Loucy (cell line): Measurements from ENCODE around the gene NAT10.

Experiments
- CTCF ChIP-seq: fragments of 200-600 bp; sonication (generic); conservative IDR thresholded peaks from 2 replicates; pipeline ENCODE4 v1.5.1; 2014; ENCODE audit warnings: mild to moderate bottlenecking, antibody characterized with exemption, low read length
- EZH2phosphoT487 ChIP-seq: fragments of 200-600 bp; IDR thresholded peaks from 2 replicates; pipeline ENCODE4 v1.6.1; 2018; ENCODE audit warnings: antibody characterized with exemption, mild to moderate bottlenecking, moderate library complexity, borderline replicate concordance

GRCh38 chr11:34056672-34057071 lies 48.8 kb upstream of the NAT10 start:
- TF ChIP-seq CTCF (no peak), EZH2phosphoT487 (no peak)
